HepG2 (cell line): Measurements from ENCODE around the gene CUL4B. TPM values are rescaled to one million over a fixed set of nuclear protein-coding genes. Genes with fewer than 3 reads are reported as not detected.

Source experiments
- CHD2 ChIP-seq: IDR thresholded peaks from 2 replicates; pipeline ENCODE4 v1.6.1; 2011; ENCODE audit warnings: low read depth, low read length, improper control_type of control experiment
- E2F5 ChIP-seq: sonication (generic); formaldehyde crosslinking; conservative IDR thresholded peaks from 2 replicates; pipeline ENCODE4 v1.4.0; 2020; ENCODE audit warnings: missing genetic modification reagents
- EED ChIP-seq: sonication (generic); formaldehyde crosslinking; IDR thresholded peaks from 2 replicates; pipeline ENCODE4 v1.5.0; 2020; ENCODE audit warnings: mild to moderate bottlenecking, missing genetic modification reagents
- GPBP1L1 ChIP-seq: sonication (generic); formaldehyde crosslinking; IDR thresholded peaks from 2 replicates; pipeline ENCODE4 v1.5.0; 2020; ENCODE audit warnings: mild to moderate bottlenecking, missing genetic modification reagents
- KMT2B ChIP-seq: IDR thresholded peaks from 2 replicates; pipeline ENCODE4 v1.6.1; 2016; ENCODE audit warnings: missing genetic modification reagents, missing compliant biosample characterization
- PBX3 ChIP-seq: sonication (generic); formaldehyde crosslinking; IDR thresholded peaks from 2 replicates; pipeline ENCODE4 v1.8.1; 2023; ENCODE audit warnings: missing genetic modification reagents, inconsistent platforms, borderline replicate concordance
- PTBP1 ChIP-seq: fragments of 200-400 bp; formaldehyde crosslinking; IDR thresholded peaks from 2 replicates; pipeline ENCODE4 v1.6.1; 2018; ENCODE audit warnings: low read length, low read depth; ENCODE audit not compliant: poor library complexity, severe bottlenecking
- RAD21 ChIP-seq: fragments of 450-650 bp; formaldehyde crosslinking; IDR thresholded peaks from 2 replicates; pipeline ENCODE4 v1.5.0; 2020; ENCODE audit warnings: mild to moderate bottlenecking
- SIN3B ChIP-seq: fragments of 150-350 bp; IDR thresholded peaks from 2 replicates; pipeline ENCODE4 v1.6.1; 2014; ENCODE audit warnings: low read length
- TFAP4 ChIP-seq: sonication (generic); IDR thresholded peaks from 2 replicates; pipeline ENCODE4 v1.6.1; 2016; ENCODE audit warnings: low read depth, borderline replicate concordance
- THAP11 ChIP-seq: IDR thresholded peaks from 2 replicates; pipeline ENCODE4 v1.6.1; 2016; ENCODE audit warnings: missing biosample characterization, missing genetic modification reagents
- XBP1 ChIP-seq: sonication (generic); formaldehyde crosslinking; IDR thresholded peaks from 2 replicates; pipeline ENCODE4 v1.5.0; 2020; ENCODE audit warnings: missing genetic modification reagents
- ZBTB33 ChIP-seq: sonication (generic); formaldehyde crosslinking; IDR thresholded peaks from 2 replicates; pipeline ENCODE4 v1.4.0; 2020; ENCODE audit warnings: missing genetic modification reagents
- ZFP82 ChIP-seq: sonication (generic); formaldehyde crosslinking; IDR thresholded peaks from 2 replicates; pipeline ENCODE4 v1.5.1; 2020; ENCODE audit warnings: mild to moderate bottlenecking, missing genetic modification reagents, borderline replicate concordance
- ZNF235 ChIP-seq: sonication (generic); formaldehyde crosslinking; IDR thresholded peaks from 2 replicates; pipeline ENCODE4 v1.8.1; 2023; ENCODE audit warnings: mild to moderate bottlenecking, missing genetic modification reagents, borderline replicate concordance
- ZNF253 ChIP-seq: sonication (generic); formaldehyde crosslinking; IDR thresholded peaks from 2 replicates; pipeline ENCODE4 v1.8.0; 2022; ENCODE audit warnings: mild to moderate bottlenecking, missing genetic modification reagents, borderline replicate concordance
- ZNF557 ChIP-seq: sonication (generic); formaldehyde crosslinking; IDR thresholded peaks from 2 replicates; pipeline ENCODE4 v1.4.0; 2020; ENCODE audit warnings: missing genetic modification reagents
- ZNF563 ChIP-seq: sonication (generic); formaldehyde crosslinking; IDR thresholded peaks from 2 replicates; pipeline ENCODE4 v1.8.0; 2022; ENCODE audit warnings: mild to moderate bottlenecking, moderate library complexity, missing genetic modification reagents
- ZNF691 ChIP-seq: sonication (generic); formaldehyde crosslinking; IDR thresholded peaks from 2 replicates; pipeline ENCODE4 v1.4.0; 2020; ENCODE audit warnings: missing genetic modification reagents, low read depth, mild to moderate bottlenecking, borderline replicate concordance
- ZNF737 ChIP-seq: sonication (generic); formaldehyde crosslinking; IDR thresholded peaks from 2 replicates; pipeline ENCODE4 v1.5.0; 2020; ENCODE audit warnings: missing genetic modification reagents, mild to moderate bottlenecking, borderline replicate concordance
- ZNF784 ChIP-seq: sonication (generic); formaldehyde crosslinking; IDR thresholded peaks from 2 replicates; pipeline ENCODE4 v1.5.1; 2020; ENCODE audit warnings: missing genetic modification reagents, mild to moderate bottlenecking, borderline replicate concordance
- polyA plus RNA-seq, 8 experiments: library from polyadenylated mRNA; depleted of rRNA in 3 of 8; stranded (reverse) in 7 of 8; unstranded in 1 of 8; fragments of >200 nt; fragmentation: Illumina TruSeq in 4 of 8; extraction: Trizol in 4 of 8; gene quantifications; 2 replicates each; pipeline versions ENCODE4 v1.2.1 to v1.2.3, GENCODE V29; 2011 to 2016; ENCODE audit warnings: low read depth in 4 of 8, missing spikeins in 1 of 8, mixed read lengths in 1 of 8; ENCODE audit not compliant: insufficient read depth in 1 of 8
- total RNA-seq, 5 experiments: library from RNA; depleted of rRNA; stranded (reverse); fragments of >200 nt; fragmentation: Illumina TruSeq; extraction: Trizol; gene quantifications; 2 replicates each; pipeline ENCODE4 v1.2.3, GENCODE V29; 2016; ENCODE audit warnings: low read depth in 1 of 5

CUL4B gene
- total and polyA plus RNA-seq, 2 of the 13 experiments (the other 11 are each of a cell fraction or from before 2014, with no cell fraction given), result 21.6 to 28.5 TPM

GRCh38 chrX:120560842-120561633 is at the start of gene CUL4B (continued):
- TF ChIP-seq GPBP1L1 (CRISPR knock-in tag) (no peak), E2F5 (CRISPR knock-in tag) (no peak), ZNF235 (CRISPR knock-in tag) (no peak), RAD21 (CRISPR knock-in tag) (no peak), THAP11 (no peak), ZNF691 (CRISPR knock-in tag) (no peak; the same call in 1 of the 2 replicates), ZNF784 (CRISPR knock-in tag) (no peak), CHD2 (peak; percentile 74), PTBP1 (no peak), ZFP82 (CRISPR knock-in tag) (no peak), ZBTB33 (no peak), XBP1 (CRISPR knock-in tag) (no peak), SIN3B (no peak), ZNF737 (CRISPR knock-in tag) (no peak), EED (CRISPR knock-in tag) (no peak), KMT2B (CRISPR knock-in tag) (no peak; the same call in 1 of the 2 replicates), ZNF253 (CRISPR knock-in tag) (no peak), TFAP4 (no peak), ZNF563 (CRISPR knock-in tag) (no peak), PBX3 (CRISPR knock-in tag) (no peak), ZNF557 (CRISPR knock-in tag) (no peak)
